Activated T-cell treated with anti-CD3 and anti-CD28 coated beads, Interleukin-2, amount 50 U/mL, for 72 hours (primary cell): Measurements from ENCODE around the gene SETDB1. TPM values are rescaled to one million over a fixed set of nuclear protein-coding genes. Genes with fewer than 3 reads are reported as not detected.

Experiments
- total RNA-seq, 2 donors: library from RNA; stranded (reverse); gene quantifications; one replicate each; pipeline ENCODE4 v1.2.3, GENCODE V29; 2022

The SETDB1 gene
- total RNA-seq, 2 donors from 2014 or later, result 60.4 to 70.1 TPM

Other genes with a start within 250 kb of the SETDB1 start
- 10 to 100 TPM; 32.0 to 32.3 TPM for gene GOLPH3L, start 229.2 kb upstream of the SETDB1 start, total RNA-seq
- gene HORMAD1, start 205.5 kb upstream of the SETDB1 start, total RNA-seq, result under 1 TPM in 1 of 2 donors, not detected in 1; 0.19 TPM
- 10 to 100 TPM; 47.1 to 70.8 TPM for gene CTSS, start 160.6 kb upstream of the SETDB1 start, total RNA-seq
- gene CTSK, start 118.1 kb upstream of the SETDB1 start, total RNA-seq, result 1 to 10 TPM; 8.3 to 9.7 TPM
- gene ARNT, start 49.8 kb upstream of the SETDB1 start, total RNA-seq, result 10 to 100 TPM; 39.4 to 43.2 TPM
- gene CTXND2, start 39.2 kb upstream of the SETDB1 start, total RNA-seq, result not detected
- 100 to 1,000 TPM; 184 to 185 TPM for gene CERS2, start 48.5 kb downstream of the SETDB1 start, total RNA-seq
- under 1 TPM in 1 of 2 donors, not detected in 1; 0.21 TPM for gene ANXA9, start 55.9 kb downstream of the SETDB1 start, total RNA-seq
- 10 to 100 TPM; 10.9 to 11.9 TPM for gene MINDY1, start 80.5 kb downstream of the SETDB1 start, total RNA-seq
- gene PRUNE1, start 82.1 kb downstream of the SETDB1 start, total RNA-seq, result 10 to 100 TPM; 18.1 to 20.1 TPM
- 1 to 10 TPM; 2.8 to 5.3 TPM for gene BNIPL, start 110.2 kb downstream of the SETDB1 start, total RNA-seq
- 1 to 10 TPM; 2.1 to 3.1 TPM for gene C1orf56, start 121.4 kb downstream of the SETDB1 start, total RNA-seq
- 100 to 1,000 TPM; 210 to 220 TPM for gene CDC42SE1, start 133.3 kb downstream of the SETDB1 start, total RNA-seq
- gene MLLT11, start 134.0 kb downstream of the SETDB1 start, total RNA-seq, result 1 to 10 TPM; 5.3 to 5.6 TPM
- gene GABPB2, start 144.4 kb downstream of the SETDB1 start, total RNA-seq, result 10 to 100 TPM; 22.7 to 29.1 TPM
- 1 to 10 TPM; 1.9 to 4.3 TPM for gene SEMA6C, start 220.3 kb downstream of the SETDB1 start, total RNA-seq
- gene TNFAIP8L2, start 230.3 kb downstream of the SETDB1 start, total RNA-seq, result 10 to 100 TPM; 14.7 to 17.1 TPM
- 1 to 10 TPM; 5.2 to 6.1 TPM for gene LYSMD1, start 239.5 kb downstream of the SETDB1 start, total RNA-seq
- gene SCNM1, start 239.8 kb downstream of the SETDB1 start, total RNA-seq, result 100 to 1,000 TPM in 1 of 2 donors, 10 to 100 TPM in 1; 87.1 to 103 TPM
- gene TMOD4, start 249.6 kb downstream of the SETDB1 start, total RNA-seq, result 1 to 10 TPM; 1.8 to 3.2 TPM